NCI-H2227 (cell line): ENCODE results near the gene PDE6C.

ENCODE experiments used
- DNase-seq: peaks from one replicate; lab custom pipeline; 2025; ENCODE audit not compliant: unreplicated experiment; lab: John Stamatoyannopoulos, UW

PDE6C gene

GRCh38 chr10:93612311-93612710 lies at the start of gene PDE6C:
Gene PDE6C, plus strand, starts transcription at chr10:93612537. Its CDS starts 189 bp downstream, at chr10:93612726.
- no peak for DNase-seq

- DNase-seq: no peak
Observed at GRCh38 chr10:93565446-93565845, 46.9 kb upstream of the PDE6C start.

GRCh38 chr10:93566435-93567276 lies 45.7 kb upstream of the PDE6C start, which contains the start of gene FFAR4:
Gene FFAR4, plus strand, starts transcription at chr10:93566665. Its CDS starts 56 bp downstream, at chr10:93566721.
- DNase-seq: peak; percentile 13

GRCh38 chr10:93567277-93568104 lies 44.8 kb upstream of the PDE6C start:
- DNase-seq: no peak

GRCh38 chr10:93568105-93568390 lies 44.3 kb upstream of the PDE6C start:
- no peak for DNase-seq

GRCh38 chr10:93570383-93570782 lies 42.0 kb upstream of the PDE6C start:
- DNase-seq: no peak

- no peak for DNase-seq
Observed at GRCh38 chr10:93572606-93573005, 39.7 kb upstream of the PDE6C start.

- no peak for DNase-seq
Observed at GRCh38 chr10:93573051-93573909, 39.1 kb upstream of the PDE6C start.

- no peak for DNase-seq
Observed at GRCh38 chr10:93573924-93574323, 38.4 kb upstream of the PDE6C start.

- no peak for DNase-seq
Observed at GRCh38 chr10:93576888-93577287, 35.4 kb upstream of the PDE6C start.

GRCh38 chr10:93577565-93577964 lies 34.8 kb upstream of the PDE6C start:
- DNase-seq: no peak

GRCh38 chr10:93579089-93579488 lies 33.2 kb upstream of the PDE6C start:
- DNase-seq: no peak

GRCh38 chr10:93579985-93580711 lies 32.2 kb upstream of the PDE6C start:
- no peak for DNase-seq

- peak; percentile 61 for DNase-seq
Observed at GRCh38 chr10:93580828-93581227, 31.5 kb upstream of the PDE6C start.

GRCh38 chr10:93584445-93584844 lies 27.9 kb upstream of the PDE6C start:
- DNase-seq: no peak

GRCh38 chr10:93589648-93590562 lies 22.4 kb upstream of the PDE6C start:
- no peak for DNase-seq

GRCh38 chr10:93590638-93591037 lies 21.7 kb upstream of the PDE6C start:
- no peak for DNase-seq

GRCh38 chr10:93591065-93591808 lies 21.1 kb upstream of the PDE6C start:
- DNase-seq: no peak

- DNase-seq: no peak
Observed at GRCh38 chr10:93593254-93593653, 19.1 kb upstream of the PDE6C start.
